Esophagus squamous epithelium (tissue), 5 donors: ENCODE measurements around the gene BARX1. TPM values are rescaled to one million over a fixed set of nuclear protein-coding genes. Genes with fewer than 3 reads are reported as not detected.
"Not testable (repeated sequence)": the region's sequence is repeated elsewhere in the genome, so short reads cannot be mapped to it uniquely, and the experiment has no call there.

Experiments used
- DNase-seq: peaks from one replicate; lab custom pipeline; 2025; lab: John Stamatoyannopoulos, UW
- H3K27ac ChIP-seq, 4 donors: fragments of 200-600 bp; sonication (generic); one replicate each; pipeline ENCODE4 v1.5.1; 2016 to 2019; ENCODE audit warnings: mild to moderate bottlenecking in 1 of 4
- H3K27me3 ChIP-seq, 4 donors: fragments of 200-600 bp; sonication (generic); 1 replicate in 3 of 4; 2 replicates in 1 of 4; pipeline versions ENCODE4 v1.5.1 to v1.6.0; 2017 to 2021; ENCODE audit warnings: antibody characterized with exemption in 1 of 4
- H3K36me3 ChIP-seq, 3 donors: fragments of 200-600 bp; sonication (generic); one replicate each; pipeline ENCODE4 v1.5.1; 2016 to 2019
- H3K4me1 ChIP-seq, 3 donors: fragments of 200-600 bp; sonication (generic); one replicate each; pipeline ENCODE4 v1.5.1; 2017 to 2019
- H3K4me3 ChIP-seq, 4 donors: fragments of 200-600 bp; sonication (generic); 1 replicate in 3 of 4; 2 replicates in 1 of 4; pipeline ENCODE4 v1.5.1; 2016 to 2019; ENCODE audit warnings: mild to moderate bottlenecking in 2 of 4, moderate library complexity in 1 of 4
- H3K9me3 ChIP-seq, 3 donors: fragments of 200-600 bp; sonication (generic); one replicate each; pipeline ENCODE4 v1.5.1; 2016 to 2019
- CTCF ChIP-seq, 6 experiments: fragments of 450-650 bp in 4 of 6; fragments of 200-600 bp in 2 of 6; sonication (generic) in 2 of 6; IDR thresholded peaks; one replicate each; pipeline ENCODE4 v1.5.1; 2016 to 2019; ENCODE audit warnings: antibody characterized with exemption in 6 of 6, mild to moderate bottlenecking in 4 of 6, moderate library complexity in 4 of 6
- POLR2A ChIP-seq, 4 donors: fragments of 450-650 bp; IDR thresholded peaks; one replicate each; pipeline ENCODE4 v1.6.1; 2017; ENCODE audit warnings: antibody characterized with exemption in 4 of 4, mild to moderate bottlenecking in 4 of 4, moderate library complexity in 3 of 4
- WGBS, 2 donors: methylation state at CpG; one replicate each; pipeline ENCODE4 v1.1.5; 2018; 5-methylcytosine and 5-hydroxymethylcytosine counted together
- intact Hi-C: fragments of 100-400 bp; cut with DNase I; formaldehyde crosslinking; loops from one replicate; pipeline ENCODE4 v1.15.0; 2022
- total RNA-seq, 4 donors: library from RNA; depleted of rRNA; stranded (reverse); fragments of >200 nt; gene quantifications; one replicate each; pipeline ENCODE4 v1.1.0, GENCODE V29; 2016
- donor health status: DM: yes; HTN: yes; CAD: no.

BARX1 gene
- total RNA-seq, 4 donors from 2014 or later = not detected

GRCh38 chr9:93945400-93946337 is 9.5 kb downstream of the BARX1 start:
- H3K4me1 ChIP-seq = peaks cover 0 to 36% (median 7%) of the 10 kb centered on the region in 3 donors

GRCh38 chr9:93944011-93944410 is 11.1 kb downstream of the BARX1 start:
- Histone ChIP-seq H3K27ac (no peak overlapping the region), H3K4me1 (peaks cover 0 to 23% (median 6%) of the 10 kb centered on the region in 3 donors), H3K4me3 (no peak overlapping the region), H3K9me3 (no peaks in the 10 kb centered on the region), H3K27me3 (peaks cover 15 to 99% (median 28%) of the 10 kb centered on the region in 4 donors), H3K36me3 (no peaks in the 10 kb centered on the region)
- no peak for DNase-seq
- intact Hi-C loops = no loop called here
- WGBS, 2 donors = 73 to 100% methylated on average over 2 of the region's 4 CpGs
- no peak for TF ChIP-seq POLR2A (IDR thresholded peaks at IDR 0.05)
- TF ChIP-seq CTCF (IDR thresholded peaks at IDR 0.05) = no peak

More at GRCh38 chr9:93945400-93946337, 9.5 kb downstream of the BARX1 start:
- Histone ChIP-seq H3K36me3 (no peaks in the 10 kb centered on the region), H3K27me3 (peaks cover 15 to 100% (median 43%) of the 10 kb centered on the region in 4 donors), H3K9me3 (peaks cover 0 to 8% (median 6%) of the 10 kb centered on the region in 3 donors), H3K27ac (no peak overlapping the region), H3K4me3 (peak overlapping the region in 2 of 4 donors; percentile 20 to 47)
- intact Hi-C loops = no loop called here
- TF ChIP-seq POLR2A (IDR thresholded peaks at IDR 0.05) (no peak), CTCF (IDR thresholded peaks at IDR 0.05) (no peak)
- no peak for DNase-seq
- WGBS, 2 donors = 5 to 7% methylated on average over 16 to 27 of the region's 50 CpGs

- WGBS, 2 donors = 53 to 56% methylated on average over 7 of the region's 7 CpGs
- H3K27me3 ChIP-seq = peaks cover 4 to 98% (median 13%) of the 10 kb centered on the region in 4 donors
- no peak overlapping the region for H3K4me3 ChIP-seq
- H3K27ac ChIP-seq = no peak overlapping the region
- TF ChIP-seq CTCF (IDR thresholded peaks at IDR 0.05) (no peak), POLR2A (IDR thresholded peaks at IDR 0.05) (no peak)
- no peak for DNase-seq
- H3K36me3 ChIP-seq = no peaks in the 10 kb centered on the region
- H3K4me1 ChIP-seq = peaks cover 0 to 13% (median 6%) of the 10 kb centered on the region in 3 donors
- H3K9me3 ChIP-seq = no peaks in the 10 kb centered on the region
- intact Hi-C loops = no loop called here
These were observed 13.0 kb downstream of the BARX1 start for GRCh38 chr9:93942161-93942560.

- Histone ChIP-seq H3K9me3 (no peaks in the 10 kb centered on the region), H3K4me3 (no peak overlapping the region), H3K27ac (no peak overlapping the region), H3K4me1 (peaks cover 0 to 12% (median 6%) of the 10 kb centered on the region in 3 donors), H3K36me3 (no peaks in the 10 kb centered on the region), H3K27me3 (peaks cover 0 to 97% (median 12%) of the 10 kb centered on the region in 4 donors)
- no peak for TF ChIP-seq CTCF (IDR thresholded peaks at IDR 0.05)
- WGBS, 2 donors = 48 to 51% methylated on average over 2 of the region's 2 CpGs
- DNase-seq = no peak
- intact Hi-C loops = no loop called here
These were observed 13.7 kb downstream of the BARX1 start for GRCh38 chr9:93941493-93941892.

- H3K4me1 ChIP-seq = peaks cover 0 to 6% (median 4%) of the 10 kb centered on the region in 3 donors
- no peak overlapping the region for H3K27ac ChIP-seq
- H3K27me3 ChIP-seq = peaks cover 0 to 97% (median 7%) of the 10 kb centered on the region in 4 donors
- no peak for DNase-seq
- intact Hi-C loops = no loop called here
- H3K9me3 ChIP-seq = no peaks in the 10 kb centered on the region
- no peak for TF ChIP-seq POLR2A (IDR thresholded peaks at IDR 0.05)
- TF ChIP-seq CTCF (IDR thresholded peaks at IDR 0.05) = no peak
- 86 to 87% methylated on average over 8 of the region's 8 CpGs for WGBS, 2 donors
- H3K36me3 ChIP-seq = no peaks in the 10 kb centered on the region
- no peak overlapping the region for H3K4me3 ChIP-seq
These were observed 14.2 kb downstream of the BARX1 start for GRCh38 chr9:93940951-93941350.

- H3K9me3 ChIP-seq, intact Hi-C loops, H3K27ac ChIP-seq, H3K36me3 ChIP-seq, H3K4me3 ChIP-seq, DNase-seq, H3K4me1 ChIP-seq: not testable (repeated sequence)
- H3K27me3 ChIP-seq = peaks cover 0 to 89% (median 0%) of the 10 kb centered on the region in 4 donors
- 80 to 81% methylated on average over 7 of the region's 7 CpGs for WGBS, 2 donors
These were observed 15.6 kb downstream of the BARX1 start for GRCh38 chr9:93939589-93939988.
